Pancreas (tissue), 10 donors: ENCODE data around the gene GSTO1. TPM values are rescaled to one million over a fixed set of nuclear protein-coding genes. Genes with fewer than 3 reads are reported as not detected.
"Not testable (repeated sequence)": the region's sequence is repeated elsewhere in the genome, so short reads cannot be mapped to it uniquely, and the experiment has no call there.

Experiments used
- ATAC-seq, 4 donors: fragments of 200-7000 bp; cut with Tn5 transposase; one replicate each; pipeline versions ENCODE4 v1.8.0 to v1.9.1; 2020; ENCODE audit warnings: mild to moderate bottlenecking in 4 of 4, moderate library complexity in 4 of 4
- DNase-seq, 6 donors: peaks; one replicate each; pipeline ENCODE4 v3.0.0-alpha.2; 2020
- FAIRE-seq: peaks from 2 replicates; lab custom pipeline; 2012; peaks lifted over from hg19 to GRCh38; lab: Jason Lieb, UNC
- H3K27ac ChIP-seq, 4 donors: fragments of 200-600 bp; sonication (generic); 1 replicate in 3 of 4; 2 replicates in 1 of 4; pipeline versions ENCODE4 v1.5.0 to v1.8.0; 2020
- H3K27me3 ChIP-seq, 4 donors: fragments of 200-600 bp; one replicate each; pipeline ENCODE4 v1.8.0; 2021
- H3K36me3 ChIP-seq, 3 donors: fragments of 200-600 bp; sonication (generic) in 1 of 3; one replicate each; pipeline versions ENCODE4 v1.5.0 to v1.8.0; 2020 to 2021
- H3K4me1 ChIP-seq, 3 donors: fragments of 200-600 bp; one replicate each; pipeline ENCODE4 v1.8.0; 2021
- H3K4me3 ChIP-seq, 4 donors: fragments of 200-600 bp; sonication (generic) in 2 of 4; one replicate each; pipeline versions ENCODE4 v1.5.0 to v1.8.0; 2020 to 2021
- H3K9me3 ChIP-seq, 4 donors: fragments of 200-600 bp; one replicate each; pipeline ENCODE4 v1.8.0; 2021
- CTCF ChIP-seq, 4 donors: fragments of 200-600 bp; sonication (generic) in 3 of 4; IDR thresholded peaks; one replicate each; pipeline versions ENCODE4 v1.5.0 to v1.8.0; 2021; ENCODE audit warnings: antibody characterized with exemption in 4 of 4
- WGBS, 2 donors: extraction: QIAGEN DNeasy Blood & Tissue Kit; methylation state at CpG; one replicate each; pipeline ENCODE4 v1.1.7; 2013; 5-methylcytosine and 5-hydroxymethylcytosine counted together
- intact Hi-C, 3 donors: fragments of 100-400 bp; cut with DNase I; formaldehyde crosslinking; loops; one replicate each; pipeline versions ENCODE4 v1.11.1 to v1.14.2; 2022
- polyA plus RNA-seq, 2 donors: library from polyadenylated mRNA; stranded (reverse); fragments of 200-250 nt; gene quantifications; one replicate each; pipeline ENCODE4 v1.2.3, GENCODE V29; 2013
- total RNA-seq, 6 donors: library from RNA; stranded (reverse); fragmentation: NEBNext Ultra II Directional in 4 of 6; extraction: Animal tissue kit (Norgen Biotek cat#: 25700) in 4 of 6; gene quantifications; one replicate each; pipeline versions ENCODE4 v1.2.1 to v1.2.4, GENCODE V29; 2021 to 2023
- donor health status: healthy with polysubstance abuse.
- donor health status: DM: no; HTN: no; CAD: no; lungs with moderate emphysema.
- donor health status: DM: no; HTN: no; CAD: no.
- donor health status: control.
- donor health status: control.
- donor health status: Bipolar disorder and iron deficiency.
- donor health status: DM: yes; HTN: yes; CAD: no.
- donor health status: DM: no; HTN: no; CAD: no.
- donor health status: DM: no; HTN: no; CAD: no.
- donor health status: DM: yes; HTN: yes; CAD: no.

Gene GSTO1
- total and polyA plus RNA-seq, 8 donors = 22.7 to 76.0 (median 42.1) TPM

- no peak for DNase-seq
- ATAC-seq = no peak
- H3K9me3 ChIP-seq = no peaks in the 10 kb centered on the region
- H3K4me1 ChIP-seq = no peaks in the 10 kb centered on the region
- TF ChIP-seq CTCF (IDR thresholded peaks at IDR 0.05) = no peak
- no peak overlapping the region for H3K27ac ChIP-seq
- H3K27me3 ChIP-seq = no peaks in the 10 kb centered on the region
- intact Hi-C loops = no loop called here
- H3K4me3 ChIP-seq = no peak overlapping the region
- no peak for FAIRE-seq
- H3K36me3 ChIP-seq = no peaks in the 10 kb centered on the region
Measured at GRCh38 chr10:104242545-104242944, 12.1 kb upstream of the GSTO1 start.

GRCh38 chr10:104243009-104243408 is 11.7 kb upstream of the GSTO1 start:
- H3K36me3 ChIP-seq, H3K27ac ChIP-seq, H3K4me1 ChIP-seq, H3K9me3 ChIP-seq, FAIRE-seq, H3K4me3 ChIP-seq, ATAC-seq, H3K27me3 ChIP-seq, DNase-seq, intact Hi-C loops: not testable (repeated sequence)
- 66 to 71% methylated on average over 3 of the region's 3 CpGs for WGBS, 2 donors

GRCh38 chr10:104243512-104243911 is 11.2 kb upstream of the GSTO1 start:
- no peak overlapping the region for H3K27ac ChIP-seq
- no peak overlapping the region for H3K4me3 ChIP-seq
- intact Hi-C loops = no loop called here
- no peak for ATAC-seq
- WGBS, 2 donors = 54 to 57% methylated on average over 5 of the region's 5 CpGs
- no peaks in the 10 kb centered on the region for H3K4me1 ChIP-seq
- no peaks in the 10 kb centered on the region for H3K9me3 ChIP-seq
- no peaks in the 10 kb centered on the region for H3K27me3 ChIP-seq
- no peak for DNase-seq
- no peaks in the 10 kb centered on the region for H3K36me3 ChIP-seq
- TF ChIP-seq CTCF (IDR thresholded peaks at IDR 0.05) = no peak
- no peak for FAIRE-seq

- Histone ChIP-seq H3K9me3 (no peaks in the 10 kb centered on the region), H3K27ac (no peak overlapping the region), H3K4me3 (no peak overlapping the region), H3K36me3 (no peaks in the 10 kb centered on the region), H3K27me3 (no peaks in the 10 kb centered on the region), H3K4me1 (no peaks in the 10 kb centered on the region)
- WGBS, 2 donors = 94 to 98% methylated on average over 26 to 34 of the region's 34 CpGs
- TF ChIP-seq CTCF (IDR thresholded peaks at IDR 0.05) = no peak
- intact Hi-C loops = no loop called here
- DNase-seq = peak in 1 of 6 donors; percentile 50
- ATAC-seq = no peak
- no peak for FAIRE-seq
Measured at GRCh38 chr10:104245066-104245632, 9.5 kb upstream of the GSTO1 start.

- no peak for DNase-seq
- no peak for FAIRE-seq
- intact Hi-C loops = no loop called here
- peak in 2 of 4 donors; percentile 66 to 73 for ATAC-seq
- H3K4me1 ChIP-seq = no peaks in the 10 kb centered on the region
- 71 to 77% methylated on average over 2 of the region's 2 CpGs for WGBS, 2 donors
- H3K4me3 ChIP-seq = no peak overlapping the region
- H3K27ac ChIP-seq = no peak overlapping the region
- no peaks in the 10 kb centered on the region for H3K36me3 ChIP-seq
- no peak for TF ChIP-seq CTCF (IDR thresholded peaks at IDR 0.05)
- no peaks in the 10 kb centered on the region for H3K27me3 ChIP-seq
- H3K9me3 ChIP-seq = no peaks in the 10 kb centered on the region
Measured at GRCh38 chr10:104246976-104247375, 7.7 kb upstream of the GSTO1 start.
